ENCODE measurements around the gene CCL22. TPM values are rescaled to one million over a fixed set of nuclear protein-coding genes. Genes with fewer than 3 reads are reported as not detected.
"Not testable (repeated sequence)": the region's sequence is repeated elsewhere in the genome, so short reads cannot be mapped to it uniquely, and the experiment has no call there.

CCL22 gene, protein sequence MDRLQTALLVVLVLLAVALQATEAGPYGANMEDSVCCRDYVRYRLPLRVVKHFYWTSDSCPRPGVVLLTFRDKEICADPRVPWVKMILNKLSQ
- not detected in 2 replicates for total RNA-seq

DNA sequence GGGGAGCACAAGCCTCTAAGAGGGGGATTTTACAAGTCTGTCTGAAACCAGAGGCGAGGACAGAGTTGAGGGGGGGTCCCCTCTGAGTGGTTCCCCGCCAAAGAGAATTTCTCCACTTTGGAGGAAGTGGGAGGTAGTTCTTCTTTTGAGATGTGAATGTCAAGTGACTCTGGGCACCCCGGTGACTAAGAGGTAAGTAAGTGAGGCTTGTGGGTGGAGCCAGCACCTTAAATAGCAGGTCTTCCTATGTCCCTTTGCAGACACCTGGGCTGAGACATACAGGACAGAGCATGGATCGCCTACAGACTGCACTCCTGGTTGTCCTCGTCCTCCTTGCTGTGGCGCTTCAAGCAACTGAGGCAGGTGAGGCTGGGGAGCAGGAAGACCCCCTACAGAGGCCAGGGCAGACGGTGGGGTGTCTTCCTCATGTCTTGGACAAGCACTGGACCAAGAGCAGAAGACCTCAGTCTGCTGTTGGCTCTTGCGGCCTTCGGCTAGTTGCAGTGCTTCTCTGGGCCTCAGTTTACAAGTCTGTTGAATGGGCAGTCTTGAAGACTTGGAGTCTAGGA, at the start of gene CCL22:
Gene CCL22, plus strand, starts transcription at position 257 of the 569 bp plus-strand sequence. Its CDS starts 34 bp downstream, at position 291.
- DNase-seq (ENCODE audit: low read depth in 2 of 2): no peak

DNA sequence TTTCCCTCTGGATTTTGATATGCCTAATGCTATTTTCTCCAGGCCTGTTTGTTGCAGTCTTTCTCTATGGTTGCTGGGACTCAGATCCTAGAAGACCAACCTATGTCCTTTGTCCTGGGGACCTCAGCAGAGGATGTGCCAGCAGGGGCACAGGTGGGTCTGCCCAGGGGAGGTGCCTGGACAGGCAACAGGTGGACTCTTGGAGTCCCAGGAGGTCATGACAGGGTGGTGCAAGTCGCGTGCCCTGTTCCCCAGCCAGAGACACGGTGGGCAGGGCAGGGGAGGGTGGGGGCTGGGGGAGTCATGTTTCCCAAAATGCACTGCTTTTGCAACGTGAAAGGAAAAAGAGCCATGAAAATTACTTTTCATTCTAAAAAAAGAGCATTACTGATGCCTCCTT, 47.8 kb upstream of the CCL22 start:
- DNase-seq (ENCODE audit: low read depth in 2 of 2): no peak

DNA sequence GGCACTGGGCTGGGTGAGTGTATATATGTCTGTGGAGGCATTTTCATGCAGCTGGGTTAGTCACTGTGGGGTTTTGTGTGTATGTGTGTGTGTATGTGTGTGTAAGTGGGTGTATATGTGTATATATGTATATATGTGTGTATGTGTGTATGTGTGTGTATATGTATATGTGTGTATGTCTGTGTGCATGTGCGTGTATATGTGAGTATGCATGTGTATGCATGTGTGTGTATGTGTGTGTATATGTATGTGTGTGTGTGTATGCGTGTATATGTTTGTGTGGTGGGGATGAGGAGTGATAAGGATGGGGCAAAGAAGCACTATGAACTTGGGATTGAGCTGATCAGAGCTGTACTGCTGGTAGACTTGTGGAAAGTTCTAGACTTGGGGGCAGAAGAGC, 45.1 kb upstream of the CCL22 start:
- no peak for DNase-seq (ENCODE audit: low read depth in 2 of 2)

DNA sequence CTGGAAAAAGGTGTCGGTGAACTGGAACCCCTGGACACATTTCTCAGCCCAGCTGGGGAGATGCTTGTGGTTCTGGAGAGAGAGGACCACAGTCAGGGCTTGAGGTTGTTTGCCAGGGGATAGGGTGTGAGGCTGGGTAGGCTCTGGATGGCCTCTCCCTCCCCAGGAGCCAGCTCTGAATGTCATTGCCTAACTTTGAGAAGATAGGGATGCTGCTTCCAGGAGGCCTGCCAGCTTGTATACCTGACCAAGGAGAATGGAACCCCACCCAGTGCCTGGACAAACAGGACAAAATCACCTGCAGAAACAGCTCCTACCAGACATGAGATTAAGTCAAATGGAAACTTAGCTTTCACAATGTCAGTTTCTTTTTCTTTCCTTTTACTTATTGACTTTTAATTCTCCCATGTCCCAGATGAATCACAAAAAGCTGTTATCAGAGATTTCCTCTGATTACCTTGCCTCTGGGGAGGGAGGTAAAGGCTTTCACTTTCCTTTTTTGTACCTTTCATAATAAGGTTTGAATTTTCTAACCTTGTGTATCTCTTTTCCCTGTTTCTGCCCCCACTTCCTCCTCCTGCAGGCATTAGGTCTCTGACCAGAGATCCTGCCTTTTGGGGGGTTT, 44.3 kb upstream of the CCL22 start:
- peak in 1 of 2 donors; percentile 29 for DNase-seq (ENCODE audit: low read depth in 2 of 2)

GRCh38 chr16:57315416-57315815, 43.2 kb upstream of the CCL22 start:
- DNase-seq (ENCODE audit: low read depth in 2 of 2): peak in 1 of 2 donors; percentile 43

- peak; percentile 83 to 99 for DNase-seq (ENCODE audit: low read depth in 2 of 2)
Measured at GRCh38 chr16:57316390-57317017, 42.1 kb upstream of the CCL22 start.

- no peak for DNase-seq (ENCODE audit: low read depth in 2 of 2)
Measured at GRCh38 chr16:57318240-57318970, 40.2 kb upstream of the CCL22 start.

DNA sequence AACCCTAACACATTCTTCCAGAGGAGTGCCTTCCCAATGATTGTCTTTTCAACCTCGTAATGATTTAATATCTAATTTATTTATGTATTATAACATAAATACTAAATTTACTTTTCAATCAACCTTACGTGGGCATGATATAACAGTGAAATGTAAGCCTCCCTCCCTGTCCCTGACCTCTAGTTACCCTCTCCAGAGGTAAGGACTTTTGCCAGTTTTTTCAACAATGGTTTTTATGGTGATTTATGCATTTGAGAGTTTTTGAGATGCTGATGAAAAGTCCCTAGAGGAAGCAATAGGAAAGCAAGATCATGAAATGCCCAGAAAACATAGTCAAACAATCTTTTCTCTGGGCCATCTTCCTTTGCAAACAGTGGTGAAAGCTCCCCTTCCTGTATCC, 38.9 kb upstream of the CCL22 start:
- no peak for DNase-seq (ENCODE audit: low read depth in 2 of 2)

DNA sequence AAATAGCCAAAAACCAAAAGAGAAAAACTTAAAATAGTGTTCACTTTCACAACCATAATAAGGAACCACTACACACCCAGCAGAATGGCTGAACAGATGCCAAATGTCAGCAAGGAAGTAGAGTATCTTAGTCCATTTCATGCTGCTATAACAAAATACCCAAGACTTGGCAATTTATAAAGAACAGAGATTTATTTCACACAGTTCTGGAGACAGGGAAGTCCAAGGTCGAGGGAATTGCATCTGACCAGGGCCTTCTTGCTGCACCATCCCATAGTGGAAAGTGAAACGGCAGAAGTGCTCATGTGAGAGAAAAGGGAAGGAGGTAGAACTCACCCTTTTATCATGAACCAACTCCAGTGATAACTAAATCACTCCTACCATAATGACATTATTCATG, 33.8 kb upstream of the CCL22 start:
- no peak for DNase-seq (ENCODE audit: low read depth in 2 of 2)

- DNase-seq (ENCODE audit: low read depth in 2 of 2): no peak
Measured at GRCh38 chr16:57325458-57325857, 33.1 kb upstream of the CCL22 start.

DNA sequence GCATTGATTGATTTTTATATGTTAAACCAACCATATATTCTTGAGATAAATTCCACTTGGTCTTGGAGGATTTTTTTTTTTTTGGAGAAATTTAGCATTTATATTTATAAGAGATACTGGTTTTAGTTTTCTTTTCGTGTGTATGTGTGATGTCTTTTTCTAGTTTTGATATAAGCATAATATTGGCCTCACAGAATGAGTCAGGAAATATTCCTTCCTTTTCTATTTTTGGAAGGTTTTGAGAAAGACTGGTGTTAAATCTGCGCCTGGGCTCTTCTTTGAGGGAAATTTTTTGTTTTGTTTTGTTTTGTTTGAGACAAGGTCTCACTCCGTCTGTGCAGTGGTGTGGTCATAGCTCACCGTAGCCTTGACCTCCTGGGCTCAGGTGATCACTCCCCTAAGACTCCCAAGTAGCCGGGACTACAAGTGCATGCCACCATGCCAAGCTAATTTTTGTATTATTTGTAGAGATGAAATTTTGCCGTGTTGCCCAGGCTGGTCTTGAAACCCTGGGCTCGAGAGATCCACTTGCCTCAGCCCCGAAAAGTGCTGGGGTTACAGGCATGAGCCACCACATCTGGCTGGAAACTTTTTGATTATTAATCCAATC, 28.8 kb upstream of the CCL22 start:
- DNase-seq (ENCODE audit: low read depth in 2 of 2): no peak

DNA sequence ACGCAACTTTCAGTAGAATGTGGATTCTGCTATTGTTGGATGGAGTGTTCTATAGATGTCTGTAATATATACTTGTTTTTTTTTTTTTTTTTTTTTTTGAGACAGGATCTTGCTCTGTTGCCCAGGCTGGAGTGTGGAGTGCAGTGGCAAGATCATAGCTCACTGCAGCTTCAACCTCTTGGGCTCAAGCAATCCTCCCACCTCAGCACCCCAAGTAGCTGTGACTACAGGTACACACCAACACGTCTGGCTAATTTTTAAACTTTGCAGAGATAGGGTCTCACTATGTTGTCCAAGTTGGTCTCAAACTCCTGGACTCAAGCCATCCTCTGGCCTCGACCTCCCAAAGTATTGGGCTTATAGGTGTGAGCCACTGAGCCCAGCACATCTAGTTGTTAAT, 27.2 kb upstream of the CCL22 start:
- DNase-seq (ENCODE audit: low read depth in 2 of 2): no peak

- no peak for DNase-seq (ENCODE audit: low read depth in 2 of 2)
Measured at GRCh38 chr16:57333402-57333801, 25.2 kb upstream of the CCL22 start.

DNA sequence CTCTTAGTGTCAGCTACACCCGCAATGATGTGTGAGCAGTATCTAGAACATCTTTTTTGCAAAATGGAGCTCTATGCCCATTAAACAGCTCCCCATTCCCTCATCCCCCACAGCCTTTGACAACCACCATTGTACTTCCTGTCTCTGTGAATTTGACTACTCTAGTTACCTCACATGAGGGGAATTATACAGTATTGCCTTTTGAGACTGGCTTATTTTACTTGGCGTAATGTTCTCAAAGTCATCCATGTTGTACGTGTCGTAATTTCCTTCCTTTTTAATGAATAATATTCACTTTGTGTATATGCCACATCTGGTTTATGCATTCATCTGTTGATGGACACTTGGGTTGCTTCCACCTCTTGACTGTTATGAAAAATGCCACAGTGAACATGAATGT, 23.2 kb upstream of the CCL22 start:
- peak; percentile 90 to 95 for DNase-seq (ENCODE audit: low read depth in 2 of 2)

- no peak for DNase-seq (ENCODE audit: low read depth in 2 of 2)
Measured at GRCh38 chr16:57341062-57341440, 17.5 kb upstream of the CCL22 start.

- DNase-seq (ENCODE audit: low read depth in 2 of 2): peak in 1 of 2 donors; percentile 29
Measured at GRCh38 chr16:57341441-57342303, 16.9 kb upstream of the CCL22 start.

DNA sequence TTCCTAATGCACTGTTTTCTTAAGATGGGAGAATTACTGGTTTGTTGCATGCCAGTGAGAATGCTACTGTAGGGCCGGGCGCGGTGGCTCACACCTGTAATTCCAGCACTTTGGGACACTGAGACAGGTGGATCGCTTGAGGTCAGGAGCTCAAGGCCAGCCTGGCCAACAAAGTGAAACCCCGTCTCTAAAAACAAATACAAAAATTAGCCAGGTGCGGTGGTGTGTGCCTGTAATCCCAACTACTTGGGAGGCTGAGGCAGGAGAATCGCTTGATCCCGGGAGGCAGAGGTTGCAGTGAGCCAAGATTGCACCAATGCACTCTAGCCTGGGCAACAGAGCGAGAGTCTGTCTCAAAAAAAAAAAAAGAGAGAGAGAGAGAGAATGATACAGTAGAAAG, 16.0 kb upstream of the CCL22 start:
- DNase-seq (ENCODE audit: low read depth in 2 of 2): not testable (repeated sequence)

DNA sequence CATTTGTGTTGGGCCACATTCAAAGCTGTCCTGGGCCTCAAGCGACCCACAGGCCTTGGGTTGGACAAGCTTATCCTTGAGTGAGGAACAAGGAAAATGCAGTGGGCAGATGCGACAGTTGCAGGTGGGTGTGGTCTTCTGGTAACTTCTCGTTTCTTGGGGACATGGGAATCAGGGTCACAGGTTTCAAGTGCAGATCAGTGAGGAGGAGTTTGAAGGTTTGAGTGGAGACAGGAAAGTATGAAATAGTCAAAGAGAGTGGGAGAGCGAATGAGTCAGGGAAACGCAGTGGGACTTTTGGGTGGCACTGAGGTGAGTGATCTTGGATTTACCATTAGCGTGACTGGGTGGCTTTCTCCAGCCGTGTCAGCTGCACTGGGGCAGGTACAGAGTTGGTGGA, 15.4 kb upstream of the CCL22 start:
- no peak for DNase-seq (ENCODE audit: low read depth in 2 of 2)

- DNase-seq (ENCODE audit: low read depth in 2 of 2): not testable (repeated sequence)
Measured at GRCh38 chr16:57344094-57344493, 14.5 kb upstream of the CCL22 start.

DNA sequence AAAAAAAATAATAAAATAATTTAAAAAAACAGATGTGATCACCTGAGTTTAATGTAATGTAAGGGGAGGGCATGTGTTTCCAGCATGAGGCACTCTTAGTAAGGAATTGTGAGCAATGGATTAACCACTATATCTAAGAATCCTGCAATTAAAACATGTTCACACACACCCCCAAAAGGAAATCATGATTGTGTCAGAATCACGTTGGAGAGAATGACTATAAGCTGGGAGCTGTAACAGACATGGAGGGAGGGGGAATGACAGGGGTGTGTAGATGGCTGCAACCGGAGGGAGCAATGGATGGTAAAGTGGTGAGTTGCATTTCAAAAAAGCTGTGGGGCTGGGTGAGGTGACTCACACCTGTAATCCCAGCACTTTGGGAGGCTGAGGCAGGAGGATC, 13.6 kb upstream of the CCL22 start:
- DNase-seq (ENCODE audit: low read depth in 2 of 2): peak in 1 of 2 donors; percentile 29

DNA sequence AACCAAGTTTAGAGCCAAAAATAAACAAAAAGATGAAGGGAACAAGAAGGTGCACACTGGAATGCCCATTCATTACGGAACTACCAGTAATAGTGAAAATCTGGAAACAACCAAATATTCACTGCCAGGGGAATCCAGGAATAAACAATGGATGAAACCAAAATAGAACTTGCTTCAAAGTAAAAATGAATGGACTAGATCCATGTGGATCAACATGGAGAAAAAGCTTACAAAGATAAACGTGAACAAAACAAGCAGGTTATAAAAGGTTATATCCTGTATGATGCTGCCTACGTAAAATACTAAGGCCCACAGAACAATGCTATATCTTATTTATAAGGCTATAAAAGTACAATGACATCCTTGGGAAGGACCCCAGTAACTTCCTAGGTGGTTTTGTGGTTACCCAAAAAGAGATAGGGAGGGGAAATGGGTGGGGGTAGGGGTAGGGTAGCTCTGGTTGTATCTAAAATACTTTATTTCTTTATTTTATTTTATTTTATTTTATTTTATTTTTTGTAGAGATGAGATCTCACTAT, 12.8 kb upstream of the CCL22 start:
- peak; percentile 54 to 90 for DNase-seq (ENCODE audit: low read depth in 2 of 2)
